NCI-H69 (cell line): ENCODE data around the gene AMPD2.

Experiments used
- DNase-seq: peaks from one replicate; lab custom pipeline; 2025; lab: John Stamatoyannopoulos, UW

Gene AMPD2

DNA sequence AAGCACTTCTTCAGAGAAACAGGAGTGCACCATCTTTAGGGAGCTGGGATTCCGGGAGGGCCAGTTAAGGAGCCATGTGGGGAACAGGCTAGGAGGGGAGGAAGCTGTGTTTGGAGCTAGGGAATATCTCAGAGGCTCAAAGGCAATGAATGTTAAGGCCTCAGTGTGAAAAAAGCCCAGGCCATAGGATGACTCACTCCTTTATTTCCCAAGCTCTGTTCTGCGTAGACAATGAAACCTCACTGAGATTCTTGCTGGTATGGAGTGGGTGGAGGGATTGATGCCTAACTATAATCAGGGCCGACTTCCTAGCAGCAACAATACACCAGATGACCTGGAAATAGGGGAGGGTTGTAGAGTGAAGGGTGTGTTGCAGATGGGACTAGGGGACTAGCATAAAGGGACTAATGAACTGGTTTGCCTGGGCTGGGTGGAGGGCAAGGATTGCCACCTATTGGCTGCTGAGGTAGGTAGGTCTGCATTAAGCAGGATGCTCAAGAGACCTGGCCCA lies 2.3 kb upstream of the AMPD2 start:
- DNase-seq: peak; percentile 11

DNA sequence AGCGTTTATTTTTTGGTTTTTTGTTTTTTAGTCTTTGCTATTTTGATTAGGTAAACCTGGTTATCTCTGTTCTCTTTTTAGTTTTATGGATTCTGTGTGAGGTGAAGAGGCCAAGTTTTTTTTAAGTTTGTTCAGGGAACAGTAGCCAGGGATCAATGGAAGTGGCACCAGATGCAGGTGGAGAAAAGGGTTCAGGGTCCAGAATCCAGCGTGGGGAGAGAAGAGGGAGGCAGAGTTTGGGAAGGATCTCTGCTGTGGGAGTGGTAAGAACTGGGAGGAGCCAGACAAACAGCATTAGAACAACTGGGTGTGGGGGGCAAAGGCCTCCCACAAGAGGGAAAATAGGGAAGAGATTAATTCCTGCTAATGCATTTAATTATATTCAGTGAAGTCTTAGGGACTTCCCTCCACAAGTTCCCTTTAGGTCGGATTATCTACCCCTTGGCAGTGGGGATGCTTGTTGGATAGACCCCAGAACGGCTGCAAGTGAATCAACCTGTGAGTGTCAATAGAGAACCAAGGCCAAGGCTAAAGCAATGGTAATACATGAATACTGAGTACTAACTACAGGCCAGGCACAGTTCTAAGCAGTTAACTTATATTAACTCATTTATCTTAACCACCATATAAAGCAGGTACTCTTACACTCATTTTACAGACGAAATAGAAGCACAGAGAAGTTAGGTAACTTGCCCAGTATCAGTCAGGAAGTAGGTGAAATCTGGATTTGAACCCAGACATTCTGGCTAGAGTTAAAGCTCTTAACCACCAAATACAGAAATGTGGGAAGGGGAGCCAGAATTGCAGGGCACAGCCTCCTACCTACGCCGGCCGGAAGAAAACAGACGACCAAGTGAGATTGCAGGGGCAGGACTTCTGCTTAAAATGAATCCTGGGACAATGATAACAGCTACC lies 719 bp upstream of the AMPD2 start:
- no peak for DNase-seq

DNA sequence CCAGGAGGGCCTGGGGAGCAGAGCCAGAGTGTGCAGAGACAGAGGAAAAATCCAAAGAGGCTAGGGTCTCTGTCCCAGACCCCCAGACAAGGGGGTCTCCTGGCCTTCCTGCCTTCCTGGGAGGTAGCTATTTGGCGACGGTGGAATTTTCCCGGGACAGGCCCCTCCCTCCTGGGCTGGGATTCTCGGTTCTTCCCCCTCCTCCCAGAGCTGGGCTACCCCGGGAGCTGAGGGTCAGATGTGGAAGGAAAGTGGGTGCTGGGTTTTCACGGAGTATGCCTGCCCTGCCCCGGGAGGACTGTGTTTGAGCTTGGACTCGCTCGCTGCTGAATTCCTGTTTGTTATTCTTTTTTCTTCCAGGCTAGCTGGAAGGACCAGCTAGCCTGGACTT lies 759 bp downstream of the AMPD2 start:
- peak; percentile 29 for DNase-seq

DNA sequence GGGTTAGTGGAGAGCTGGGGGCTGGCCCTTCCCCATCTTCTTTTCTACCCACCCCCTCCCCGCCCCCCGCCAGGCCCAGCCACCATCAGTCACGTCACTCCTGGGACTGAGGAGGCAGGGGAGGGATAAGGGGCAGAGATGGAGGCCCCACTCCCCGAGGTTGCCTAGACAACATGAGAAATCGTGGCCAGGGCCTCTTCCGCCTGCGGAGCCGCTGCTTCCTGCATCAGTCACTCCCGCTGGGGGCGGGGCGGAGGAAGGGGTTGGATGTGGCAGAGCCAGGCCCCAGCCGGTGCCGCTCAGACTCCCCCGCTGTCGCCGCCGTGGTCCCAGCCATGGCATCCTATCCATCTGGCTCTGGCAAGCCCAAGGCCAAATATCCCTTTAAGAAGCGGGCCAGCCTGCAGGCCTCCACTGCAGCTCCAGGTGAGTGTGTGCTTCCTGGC lies 1.2 kb downstream of the AMPD2 start:
- DNase-seq: peak; percentile 90

DNA sequence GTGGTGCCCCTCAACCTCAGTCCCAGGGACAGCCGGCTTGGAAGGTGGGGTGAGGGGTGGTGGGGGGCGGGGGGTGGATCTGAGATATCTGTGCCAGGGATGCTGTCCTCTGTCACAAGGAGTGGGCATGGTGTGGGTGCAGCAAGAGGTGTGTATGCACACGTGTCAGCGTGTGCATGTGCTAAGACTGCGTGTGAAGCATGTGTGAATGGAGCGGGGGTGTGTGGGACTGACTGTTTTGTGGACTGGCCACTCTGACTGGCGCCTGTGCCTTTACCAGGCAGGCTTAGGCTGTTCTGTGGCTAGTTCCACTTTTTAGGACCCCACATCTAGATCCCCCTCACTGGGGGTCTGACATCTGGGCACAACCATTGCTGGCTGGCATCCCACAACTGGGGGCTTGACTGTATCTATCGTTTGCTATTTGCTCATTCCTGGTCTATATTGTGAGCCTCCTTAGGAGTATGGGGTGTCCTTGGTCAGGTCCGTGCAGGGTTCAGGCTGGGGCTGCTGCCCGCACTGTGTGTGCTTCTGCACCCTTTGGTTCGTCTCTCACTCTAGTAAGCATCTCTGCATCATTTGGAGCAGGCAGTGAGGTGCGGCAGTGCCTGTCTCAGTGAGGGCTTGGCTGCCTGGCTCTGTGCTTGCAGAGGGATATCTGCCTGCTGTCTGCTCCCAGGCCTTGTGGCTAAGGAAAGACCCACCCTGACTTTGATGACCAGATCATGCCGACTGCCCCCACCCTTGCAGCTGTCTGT lies 1.9 kb downstream of the AMPD2 start:
- DNase-seq: no peak

DNA sequence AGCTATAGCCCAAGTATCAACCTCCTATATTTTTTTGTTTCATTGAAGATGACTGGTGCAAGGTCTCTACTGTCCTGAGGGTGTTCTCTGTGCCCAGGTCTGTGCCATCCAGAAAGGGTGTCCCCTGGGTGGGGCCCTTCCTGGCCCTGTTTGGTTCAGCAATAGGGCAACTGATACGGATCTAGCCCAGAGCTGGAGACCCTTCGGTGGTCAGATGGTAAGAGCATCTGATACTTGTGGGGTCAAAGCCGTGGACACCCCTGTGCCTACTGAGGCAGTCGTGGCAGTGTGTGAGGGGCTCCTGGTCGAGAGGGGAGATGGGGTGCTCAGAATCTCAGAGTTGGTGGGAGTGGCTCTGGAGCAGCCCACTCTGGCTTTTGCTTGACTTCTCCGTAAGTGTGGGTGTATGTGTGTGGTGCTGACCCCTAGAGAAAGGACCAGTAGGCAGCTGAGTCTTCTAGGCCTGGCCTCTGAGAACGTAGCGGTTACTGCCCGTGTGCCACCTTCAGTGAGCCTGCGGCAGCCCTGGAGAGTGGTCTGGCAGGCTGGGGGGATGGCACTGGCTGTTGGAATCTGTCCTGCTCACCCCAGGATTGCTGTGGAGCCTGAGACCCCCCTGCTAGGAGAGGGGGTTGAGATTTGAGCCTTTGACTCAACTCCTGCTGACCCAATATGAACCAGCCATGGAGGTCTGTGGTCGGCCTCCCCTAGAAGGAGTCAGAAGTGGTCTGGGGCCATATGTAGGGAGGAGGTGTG lies 2.7 kb downstream of the AMPD2 start:
- no peak for DNase-seq

DNA sequence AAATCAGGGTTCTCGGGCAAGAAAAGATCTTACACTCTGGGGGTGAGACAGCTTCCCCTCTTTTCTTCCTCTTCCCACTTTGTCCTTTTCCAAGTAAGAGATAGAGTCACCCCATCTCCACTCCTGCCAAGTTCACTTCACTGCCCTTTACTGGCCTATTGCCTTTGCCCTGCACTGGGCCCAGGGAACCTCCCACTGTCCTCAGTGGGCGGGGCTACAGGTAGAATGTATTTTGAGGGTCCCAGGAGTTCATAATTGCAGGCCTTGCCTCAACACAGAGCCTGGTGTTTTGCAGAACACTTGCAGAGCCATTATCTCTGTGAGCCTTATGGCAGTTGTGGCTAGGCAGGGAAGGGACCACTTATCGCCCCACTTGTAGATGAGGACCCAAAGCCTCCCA lies 3.3 kb downstream of the AMPD2 start:
- no peak for DNase-seq

DNA sequence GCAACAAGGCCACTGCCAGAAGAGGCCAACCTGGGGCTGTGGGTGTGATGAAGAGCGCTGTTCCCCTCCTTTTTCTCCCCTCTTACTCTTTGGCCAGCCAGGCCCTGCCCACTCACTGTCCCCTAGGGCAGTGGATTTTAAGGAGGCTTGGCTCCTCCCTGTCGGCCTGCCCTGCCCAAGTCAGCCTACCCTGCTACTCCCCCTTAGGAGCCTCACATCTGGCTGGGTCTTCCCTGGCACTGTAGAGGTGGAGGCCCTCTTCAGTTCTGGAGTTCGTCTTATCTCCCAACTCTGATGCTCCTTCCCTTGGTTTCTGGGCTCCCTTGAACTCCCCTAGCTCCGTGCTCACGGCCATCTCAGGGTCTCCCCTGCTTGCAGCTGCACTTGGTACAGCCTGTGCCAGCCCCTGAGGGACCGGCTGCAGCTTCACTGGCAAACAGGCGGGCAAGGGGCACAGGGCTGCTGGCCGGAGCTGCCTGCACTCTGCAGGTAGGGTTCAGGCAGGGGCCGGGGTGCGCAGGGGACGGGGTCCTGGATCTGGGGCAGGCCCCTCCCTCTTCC lies 4.0 kb downstream of the AMPD2 start:
- no peak for DNase-seq

DNA sequence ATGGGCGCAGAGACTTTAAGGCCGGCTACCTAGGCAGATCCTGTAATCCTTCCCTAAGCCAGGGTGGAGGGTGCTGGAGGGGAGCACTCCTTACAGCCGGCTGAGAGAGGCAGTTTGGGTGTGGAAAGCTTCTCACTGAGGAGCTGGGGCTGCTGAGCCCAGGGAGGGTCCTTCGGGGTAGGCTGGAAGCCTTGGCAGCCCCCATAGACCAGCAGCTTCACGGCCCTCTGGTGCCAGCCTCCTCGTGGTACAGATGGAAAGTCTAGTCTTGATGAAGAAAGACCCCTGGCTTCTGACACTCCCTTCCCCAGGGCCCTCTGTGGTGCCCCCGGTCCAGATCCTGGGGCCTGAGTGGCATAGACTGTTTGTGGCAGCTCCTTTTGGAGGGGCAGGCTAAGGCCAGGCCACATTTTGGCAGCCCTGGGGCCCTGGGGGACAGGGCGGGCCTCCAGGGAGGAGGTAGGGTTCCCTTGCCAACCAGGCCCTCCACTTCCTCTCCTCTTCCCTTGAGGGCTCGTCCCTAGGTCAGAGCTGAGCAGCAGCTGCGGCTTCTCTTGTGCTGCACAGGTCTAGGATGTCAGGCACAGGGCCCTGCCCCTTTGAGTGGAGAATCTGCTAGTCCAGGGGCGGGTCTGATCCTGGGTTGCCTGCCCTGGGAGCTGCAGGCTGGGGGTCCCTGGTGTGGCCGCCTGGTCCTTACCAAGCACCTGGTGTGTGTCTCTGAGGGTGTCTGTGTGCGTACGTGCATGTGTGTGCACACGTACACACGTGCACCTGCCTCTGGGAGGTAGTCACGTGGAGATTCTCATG lies 4.8 kb downstream of the AMPD2 start:
- DNase-seq: no peak

DNA sequence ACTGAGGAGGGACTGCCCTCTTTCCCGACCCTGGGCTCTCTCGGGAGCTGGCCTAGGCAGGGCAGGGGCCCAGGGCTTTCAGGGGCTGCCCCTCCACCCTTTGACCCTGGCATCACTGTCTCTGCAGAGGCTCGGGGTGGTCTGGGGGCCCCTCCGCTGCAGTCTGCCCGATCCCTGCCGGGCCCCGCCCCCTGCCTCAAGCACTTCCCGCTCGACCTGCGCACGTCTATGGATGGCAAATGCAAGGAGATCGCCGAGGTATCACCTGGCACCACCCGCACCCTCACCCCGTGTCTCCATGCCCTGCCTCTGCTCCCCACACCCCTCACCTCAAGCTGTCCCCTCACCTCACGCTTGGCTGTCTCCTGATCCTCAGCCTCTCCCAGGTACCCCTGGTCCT lies 5.5 kb downstream of the AMPD2 start:
- no peak for DNase-seq

DNA sequence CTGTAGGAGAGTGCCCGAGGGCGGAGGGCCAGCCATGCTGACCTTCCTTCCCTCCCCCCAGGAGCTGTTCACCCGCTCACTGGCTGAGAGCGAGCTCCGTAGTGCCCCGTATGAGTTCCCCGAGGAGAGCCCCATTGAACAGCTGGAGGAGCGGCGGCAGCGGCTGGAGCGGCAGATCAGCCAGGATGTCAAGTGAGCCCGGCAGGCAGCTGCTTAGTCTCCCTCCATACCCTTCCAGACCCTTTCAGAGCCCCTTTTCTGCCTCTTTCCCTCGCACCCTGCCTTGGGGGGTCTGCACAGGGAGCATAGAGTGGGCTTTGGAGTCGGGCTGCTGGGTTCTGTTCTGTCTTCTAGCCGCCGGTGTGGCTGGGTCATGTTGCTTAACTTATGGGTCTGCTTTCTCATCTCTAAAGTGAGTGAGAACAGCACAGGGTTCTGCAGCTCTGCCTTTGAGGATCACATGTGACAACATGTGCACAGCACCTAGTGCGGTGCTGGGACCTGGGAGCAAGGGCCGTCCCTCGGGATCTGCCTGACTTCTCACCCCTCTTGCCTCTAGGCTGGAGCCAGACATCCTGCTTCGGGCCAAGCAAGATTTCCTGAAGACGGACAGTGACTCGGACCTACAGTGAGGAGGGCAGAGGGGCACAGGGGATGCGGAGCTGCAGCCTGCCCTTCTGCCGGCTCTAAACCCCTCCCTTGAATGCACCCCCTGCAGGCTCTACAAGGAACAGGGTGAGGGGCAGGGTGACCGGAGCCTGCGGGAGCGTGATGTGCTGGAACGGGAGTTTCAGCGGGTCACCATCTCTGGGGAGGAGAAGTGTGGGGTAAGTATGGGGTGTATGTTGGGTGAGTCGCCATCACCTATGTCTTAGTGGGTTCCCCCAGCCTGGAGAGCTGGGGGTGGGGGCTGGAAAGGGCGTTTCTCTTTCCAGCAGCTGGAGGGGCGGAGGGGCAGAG lies 6.2 kb downstream of the AMPD2 start:
- DNase-seq: no peak

DNA sequence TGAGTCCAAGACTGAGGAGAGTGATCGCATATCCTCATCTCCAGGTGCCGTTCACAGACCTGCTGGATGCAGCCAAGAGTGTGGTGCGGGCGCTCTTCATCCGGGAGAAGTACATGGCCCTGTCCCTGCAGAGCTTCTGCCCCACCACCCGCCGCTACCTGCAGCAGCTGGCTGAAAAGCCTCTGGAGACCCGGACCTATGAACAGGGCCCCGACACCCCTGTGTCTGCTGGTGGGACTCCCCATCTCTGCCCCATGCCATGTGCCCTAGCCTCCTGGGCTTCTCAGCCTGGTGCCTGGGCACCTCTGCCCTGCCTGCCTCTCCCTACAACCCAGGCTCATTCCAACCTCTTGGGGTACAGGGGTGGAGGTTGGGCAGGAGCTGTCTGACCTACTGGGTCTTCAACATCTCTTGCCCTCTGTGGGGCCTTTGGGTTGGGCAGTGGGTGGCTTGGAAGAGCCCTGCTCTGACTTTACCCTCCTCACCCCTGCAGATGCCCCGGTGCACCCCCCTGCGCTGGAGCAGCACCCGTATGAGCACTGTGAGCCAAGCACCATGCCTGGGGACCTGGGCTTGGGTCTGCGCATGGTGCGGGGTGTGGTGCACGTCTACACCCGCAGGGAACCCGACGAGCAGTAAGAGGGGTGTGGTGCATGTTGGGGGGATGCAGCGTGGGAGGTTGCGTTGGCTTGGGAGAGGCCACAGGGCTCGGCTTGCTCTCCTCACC lies 7.2 kb downstream of the AMPD2 start:
- no peak for DNase-seq

DNA sequence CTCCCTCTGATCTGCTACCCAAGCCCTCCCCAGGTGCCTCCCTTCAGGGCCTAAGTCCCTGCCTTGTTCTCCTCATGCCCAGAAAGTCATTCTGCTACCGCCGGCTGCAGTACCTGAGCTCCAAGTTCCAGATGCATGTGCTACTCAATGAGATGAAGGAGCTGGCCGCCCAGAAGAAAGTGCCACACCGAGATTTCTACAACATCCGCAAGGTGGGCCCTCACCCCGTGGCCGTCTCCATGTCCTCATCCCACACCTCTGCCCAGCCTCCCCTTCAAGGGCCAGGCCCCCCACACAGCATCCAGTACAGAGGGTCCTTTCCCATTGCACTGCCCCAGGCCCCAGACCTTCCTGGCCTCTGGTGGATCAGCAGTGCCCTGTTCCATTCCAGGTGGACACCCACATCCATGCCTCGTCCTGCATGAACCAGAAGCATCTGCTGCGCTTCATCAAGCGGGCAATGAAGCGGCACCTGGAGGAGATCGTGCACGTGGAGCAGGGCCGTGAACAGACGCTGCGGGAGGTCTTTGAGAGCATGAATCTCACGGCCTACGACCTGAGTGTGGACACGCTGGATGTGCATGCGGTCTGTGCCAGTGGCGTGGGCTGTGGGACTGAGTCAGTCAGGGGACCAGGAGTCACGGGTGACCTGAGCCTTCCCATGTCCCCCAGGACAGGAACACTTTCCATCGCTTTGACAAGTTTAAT lies 8.2 kb downstream of the AMPD2 start:
- no peak for DNase-seq

DNA sequence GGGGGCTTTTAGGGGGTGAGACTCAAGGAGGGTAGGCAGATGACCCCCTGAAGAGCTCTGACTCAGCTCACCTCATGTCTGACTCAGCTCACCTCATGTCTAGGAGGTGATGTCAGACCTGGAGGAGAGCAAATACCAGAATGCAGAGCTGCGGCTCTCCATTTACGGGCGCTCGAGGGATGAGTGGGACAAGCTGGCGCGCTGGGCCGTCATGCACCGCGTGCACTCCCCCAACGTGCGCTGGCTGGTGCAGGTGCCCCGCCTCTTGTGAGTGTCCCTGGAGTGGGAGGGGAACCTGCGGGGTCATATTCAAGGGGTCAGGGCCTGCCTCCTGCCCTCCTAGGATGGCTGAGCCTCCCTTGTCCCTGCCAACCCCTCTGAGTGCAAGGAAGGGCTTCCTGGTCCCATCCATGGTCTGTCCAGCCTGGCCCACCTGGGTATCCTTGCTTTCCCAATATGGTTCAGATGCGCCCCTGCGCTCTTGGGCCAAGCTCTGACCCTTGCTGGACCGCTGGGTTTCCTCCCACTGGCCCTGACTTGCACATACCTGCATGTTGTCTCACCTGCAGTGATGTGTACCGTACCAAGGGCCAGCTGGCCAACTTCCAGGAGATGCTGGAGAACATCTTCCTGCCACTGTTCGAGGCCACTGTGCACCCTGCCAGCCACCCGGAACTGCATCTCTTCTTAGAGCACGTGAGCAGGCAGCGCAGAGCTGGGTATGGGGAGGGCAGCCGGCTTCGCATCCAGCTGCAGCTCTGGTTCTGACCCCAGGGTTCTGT lies 9.1 kb downstream of the AMPD2 start:
- DNase-seq: no peak

DNA sequence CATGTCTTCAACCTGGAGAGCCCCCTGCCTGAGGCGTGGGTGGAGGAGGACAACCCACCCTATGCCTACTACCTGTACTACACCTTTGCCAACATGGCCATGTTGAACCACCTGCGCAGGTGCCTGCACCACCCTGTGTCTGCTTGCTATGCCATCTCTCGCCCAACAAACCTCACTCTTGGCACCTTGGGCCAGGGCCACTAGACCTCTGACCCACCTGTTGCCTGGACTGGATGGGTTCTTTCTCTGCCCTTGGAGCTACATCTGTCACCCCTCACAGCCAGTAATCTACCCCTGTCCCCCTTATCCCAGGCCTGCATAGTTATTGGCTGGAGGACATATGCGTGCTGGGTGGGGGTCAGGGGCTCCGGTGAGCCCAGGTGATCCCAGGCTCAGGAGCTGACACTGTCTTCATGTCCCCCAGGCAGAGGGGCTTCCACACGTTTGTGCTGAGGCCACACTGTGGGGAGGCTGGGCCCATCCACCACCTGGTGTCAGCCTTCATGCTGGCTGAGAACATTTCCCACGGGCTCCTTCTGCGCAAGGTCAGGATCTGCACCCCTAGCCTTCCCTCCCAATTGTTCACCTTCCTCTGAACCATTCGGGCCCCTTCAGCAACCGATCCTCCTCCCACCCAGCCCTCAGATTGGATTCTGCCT lies 9.9 kb downstream of the AMPD2 start:
- no peak for DNase-seq

DNA sequence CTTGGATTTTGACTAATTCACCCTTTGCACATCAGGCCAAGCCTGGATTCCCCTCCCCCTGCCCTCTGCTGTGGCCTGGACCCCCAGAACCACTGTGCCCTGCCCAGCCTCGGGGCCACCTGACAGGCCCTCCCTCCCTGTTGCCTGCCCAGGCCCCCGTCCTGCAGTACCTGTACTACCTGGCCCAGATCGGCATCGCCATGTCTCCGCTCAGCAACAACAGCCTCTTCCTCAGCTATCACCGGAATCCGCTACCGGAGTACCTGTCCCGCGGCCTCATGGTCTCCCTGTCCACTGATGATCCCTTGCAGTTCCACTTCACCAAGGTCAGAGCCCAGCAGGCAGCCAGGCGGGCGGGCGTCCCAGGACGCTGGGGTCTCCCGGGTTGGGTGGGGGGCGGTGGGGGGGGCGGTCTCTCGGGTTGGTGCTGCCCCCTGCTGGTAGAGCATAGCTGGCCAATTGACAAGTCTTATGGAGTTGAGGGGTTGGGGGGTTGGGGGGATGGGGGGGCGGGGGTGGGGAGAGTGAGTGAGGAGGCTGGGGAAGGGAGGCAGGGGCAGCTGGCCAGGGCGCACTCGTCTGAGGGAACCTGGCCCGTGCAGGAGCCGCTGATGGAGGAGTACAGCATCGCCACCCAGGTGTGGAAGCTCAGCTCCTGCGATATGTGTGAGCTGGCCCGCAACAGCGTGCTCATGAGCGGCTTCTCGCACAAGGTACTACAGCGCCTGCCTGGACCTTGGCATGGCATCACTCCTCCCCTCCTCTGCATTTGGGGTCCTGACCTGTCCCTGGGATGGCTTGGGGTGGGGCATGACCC lies 10.7 kb downstream of the AMPD2 start:
- DNase-seq: peak; percentile 6
